K562 (cell line): ENCODE data around the gene GALNS. TPM values are rescaled to one million over a fixed set of nuclear protein-coding genes. Genes with fewer than 3 reads are reported as not detected.
A peak's percentile ranks its signal among the peaks of the same experiment; 100 is the strongest.

ENCODE experiments used
- CBX2 ChIP-seq: fragments of 200-600 bp; sonication (generic); IDR thresholded peaks from one replicate; pipeline ENCODE4 v1.6.1; 2012; ENCODE audit warnings: mild to moderate bottlenecking, low read length, inconsistent platforms; ENCODE audit not compliant: insufficient read depth, poor library complexity, severe bottlenecking
- CBX8 ChIP-seq: fragments of 200-600 bp; sonication (generic); IDR thresholded peaks from 2 replicates; pipeline ENCODE4 v1.6.1; 2012; ENCODE audit warnings: borderline replicate concordance, mixed run types, low read depth, mild to moderate bottlenecking, moderate library complexity, mixed read lengths, low read length, control low read depth, inconsistent platforms; ENCODE audit not compliant: poor library complexity, severe bottlenecking; ENCODE audit errors: extremely low read depth
- CREBBP ChIP-seq: IDR thresholded peaks from one replicate; pipeline ENCODE4 v1.6.1; 2012; ENCODE audit warnings: low read depth, mild to moderate bottlenecking, control low read depth, inconsistent platforms, low read length
- CTBP1 ChIP-seq: fragments of 450-650 bp; IDR thresholded peaks from 2 replicates; pipeline ENCODE4 v1.6.1; 2016; ENCODE audit warnings: borderline replicate concordance
- EHMT2 ChIP-seq: fragments of 450-650 bp; IDR thresholded peaks from 2 replicates; pipeline ENCODE4 v1.6.1; 2018; ENCODE audit warnings: antibody characterized with exemption
- HDAC3 ChIP-seq: fragments of 450-650 bp; IDR thresholded peaks from 2 replicates; pipeline ENCODE4 v1.6.1; 2018; ENCODE audit warnings: borderline replicate concordance, mild to moderate bottlenecking, moderate library complexity; ENCODE audit not compliant: partially characterized antibody
- MAZ ChIP-seq, 2 experiments: fragments of 450-650 bp in 1 of 2; sonication (generic) in 1 of 2; formaldehyde crosslinking; IDR thresholded peaks in 1 of 2; conservative IDR thresholded peaks in 1 of 2; 2 replicates each; pipeline versions ENCODE4 v1.4.0 to v1.5.0; 2020; ENCODE audit warnings: mild to moderate bottlenecking in 1 of 2, missing genetic modification reagents in 1 of 2
- SAFB2 ChIP-seq: fragments of 200-400 bp; formaldehyde crosslinking; IDR thresholded peaks from 2 replicates; pipeline ENCODE4 v1.6.1; 2018; ENCODE audit warnings: borderline replicate concordance, low read length, low read depth, moderate library complexity; ENCODE audit not compliant: severe bottlenecking
- SAP30 ChIP-seq: fragments of 200-600 bp; sonication (generic); IDR thresholded peaks from 2 replicates; pipeline ENCODE4 v1.6.1; 2012; ENCODE audit warnings: borderline replicate concordance, low read depth, mild to moderate bottlenecking, moderate library complexity, low read length, control low read depth, inconsistent platforms; ENCODE audit not compliant: insufficient read depth, poor library complexity, severe bottlenecking
- SLC30A9 ChIP-seq: fragments of 250-450 bp; sonication (Bioruptor Pico); IDR thresholded peaks from 2 replicates; pipeline ENCODE4 v1.8.0; 2022; ENCODE audit warnings: mild to moderate bottlenecking, moderate library complexity
- SMARCE1 ChIP-seq: fragments of 450-650 bp; IDR thresholded peaks from 2 replicates; pipeline ENCODE4 v1.7.1; 2016; ENCODE audit warnings: mild to moderate bottlenecking
- SRF ChIP-seq, 2 experiments: fragments of 250-450, 450-650 bp in 1 of 2; sonication (Bioruptor Pico) in 1 of 2; sonication (generic) in 1 of 2; formaldehyde crosslinking; IDR thresholded peaks; 2 replicates each; pipeline versions ENCODE4 v1.5.0 to v1.5.1; 2020 to 2022; ENCODE audit warnings: mild to moderate bottlenecking in 1 of 2, missing genetic modification reagents in 1 of 2
- TBL1XR1 ChIP-seq, 2 experiments: IDR thresholded peaks; 2 replicates each; pipeline ENCODE4 v1.6.1; 2012; ENCODE audit warnings: improper control_type of control experiment in 2 of 2, low read length in 2 of 2, mild to moderate bottlenecking in 1 of 2
- TBP ChIP-seq: optimal IDR thresholded peaks from 2 replicates; pipeline ENCODE3; 2011; ENCODE audit warnings: low read depth, low read length, improper control_type of control experiment
- ZBTB12 ChIP-seq: fragments of 250-450 bp; sonication (Bioruptor Pico); IDR thresholded peaks from 2 replicates; pipeline ENCODE4 v1.4.0; 2020
- ZBTB8A ChIP-seq: fragments of 450-650 bp; IDR thresholded peaks from 2 replicates; pipeline ENCODE4 v1.6.1; 2018; ENCODE audit warnings: mild to moderate bottlenecking, moderate library complexity; ENCODE audit not compliant: partially characterized antibody
- ZNF3 ChIP-seq: fragments of 250-450 bp; sonication (Bioruptor Pico); IDR thresholded peaks from 2 replicates; pipeline ENCODE4 v1.5.0; 2021; ENCODE audit warnings: mild to moderate bottlenecking, moderate library complexity
- ZNF512 ChIP-seq: IDR thresholded peaks from 2 replicates; pipeline ENCODE4 v1.6.1; 2016; ENCODE audit warnings: missing genetic modification characterization, missing compliant biosample characterization
- polyA plus RNA-seq, 8 experiments: library from polyadenylated mRNA; depleted of rRNA in 4 of 8; stranded (reverse) in 5 of 8; unstranded in 3 of 8; fragments of >200 nt; fragmentation: Nextera tagmentation in 2 of 8; fragmentation: Illumina TruSeq in 1 of 8; extraction: Ambion mirVana in 2 of 8; extraction: Trizol in 1 of 8; gene quantifications; 2 replicates each; pipeline versions ENCODE4 v1.2.1 to v1.2.3, GENCODE V29; 2011 to 2014; ENCODE audit warnings: inconsistent platforms in 1 of 8, missing spikeins in 1 of 8
- total RNA-seq, 7 experiments: library from RNA; depleted of rRNA in 6 of 7; stranded (reverse); fragments of >200 nt in 6 of 7; fragmentation: Illumina TruSeq in 2 of 7; extraction: Trizol in 2 of 7; gene quantifications; 2 replicates each; pipeline versions ENCODE4 v1.2.1 to v1.2.3, GENCODE V29; 2011 to 2021; ENCODE audit warnings: low replicate concordance in 1 of 7
- TF ChIP-seq, protein P1 (sequence below): fragments of 250-450 bp; sonication (Bioruptor Pico); IDR thresholded peaks from 2 replicates; pipeline ENCODE4 v1.5.0; 2021; ENCODE audit warnings: mild to moderate bottlenecking, borderline replicate concordance
- TF ChIP-seq, protein P2 (sequence below): IDR thresholded peaks from 2 replicates; pipeline ENCODE4 v1.6.1; 2014; ENCODE audit warnings: antibody characterized with exemption

Gene GALNS
- total and polyA plus RNA-seq, 9 of the 15 experiments (the other 6 are each of a cell fraction or from before 2014, with no cell fraction given), result 0.38 to 13.2 (median 4.3) TPM

- TF ChIP-seq TBP (no peak), SAP30 (peak; percentile 52), ZNF512 (no peak), CBX8 (no peak), TBL1XR1 (IDR thresholded peaks at IDR 0.05; ENCODE audit: low read length in 2 of 2) (no peak; a peak in 1 of 4 replicates), SRF (CRISPR knock-in tag; IDR thresholded peaks at IDR 0.05) (peak in 1 of 2 experiments; percentile 51; a peak in 2 of 4 replicates), ZBTB8A (no peak), CREBBP (no peak), CBX2 (no peak), ZBTB12 (CRISPR knock-in tag) (no peak), ZNF3 (CRISPR knock-in tag) (no peak), CTBP1 (peak; percentile 33; the same call in 1 of the 2 replicates), HDAC3 (no peak), SMARCE1 (no peak), SAFB2 (no peak), SLC30A9 (no peak), MAZ (CRISPR knock-in tag; conservative IDR thresholded peaks at IDR 0.05 in 1 of 2, IDR thresholded peaks at IDR 0.05 in 1 of 2) (peak in 1 of 2 experiments; percentile 76; a peak in 3 of 4 replicates), EHMT2 (no peak)
- TF ChIP-seq, protein P1, sequence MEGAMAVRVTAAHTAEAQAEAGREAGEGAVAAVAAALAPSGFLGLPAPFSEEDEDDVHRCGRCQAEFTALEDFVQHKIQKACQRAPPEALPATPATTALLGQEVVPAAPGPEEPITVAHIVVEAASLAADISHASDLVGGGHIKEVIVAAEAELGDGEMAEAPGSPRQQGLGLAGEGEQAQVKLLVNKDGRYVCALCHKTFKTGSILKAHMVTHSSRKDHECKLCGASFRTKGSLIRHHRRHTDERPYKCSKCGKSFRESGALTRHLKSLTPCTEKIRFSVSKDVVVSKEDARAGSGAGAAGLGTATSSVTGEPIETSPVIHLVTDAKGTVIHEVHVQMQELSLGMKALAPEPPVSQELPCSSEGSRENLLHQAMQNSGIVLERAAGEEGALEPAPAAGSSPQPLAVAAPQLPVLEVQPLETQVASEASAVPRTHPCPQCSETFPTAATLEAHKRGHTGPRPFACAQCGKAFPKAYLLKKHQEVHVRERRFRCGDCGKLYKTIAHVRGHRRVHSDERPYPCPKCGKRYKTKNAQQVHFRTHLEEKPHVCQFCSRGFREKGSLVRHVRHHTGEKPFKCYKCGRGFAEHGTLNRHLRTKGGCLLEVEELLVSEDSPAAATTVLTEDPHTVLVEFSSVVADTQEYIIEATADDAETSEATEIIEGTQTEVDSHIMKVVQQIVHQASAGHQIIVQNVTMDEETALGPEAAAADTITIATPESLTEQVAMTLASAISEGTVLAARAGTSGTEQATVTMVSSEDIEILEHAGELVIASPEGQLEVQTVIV, result no peak
- TF ChIP-seq, protein P2, sequence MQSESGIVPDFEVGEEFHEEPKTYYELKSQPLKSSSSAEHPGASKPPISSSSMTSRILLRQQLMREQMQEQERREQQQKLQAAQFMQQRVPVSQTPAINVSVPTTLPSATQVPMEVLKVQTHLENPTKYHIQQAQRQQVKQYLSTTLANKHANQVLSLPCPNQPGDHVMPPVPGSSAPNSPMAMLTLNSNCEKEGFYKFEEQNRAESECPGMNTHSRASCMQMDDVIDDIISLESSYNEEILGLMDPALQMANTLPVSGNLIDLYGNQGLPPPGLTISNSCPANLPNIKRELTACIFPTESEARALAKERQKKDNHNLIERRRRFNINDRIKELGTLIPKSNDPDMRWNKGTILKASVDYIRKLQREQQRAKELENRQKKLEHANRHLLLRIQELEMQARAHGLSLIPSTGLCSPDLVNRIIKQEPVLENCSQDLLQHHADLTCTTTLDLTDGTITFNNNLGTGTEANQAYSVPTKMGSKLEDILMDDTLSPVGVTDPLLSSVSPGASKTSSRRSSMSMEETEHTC, result no peak
These were observed 72.5 kb downstream of the GALNS start (continued) for GRCh38 chr16:88784074-88784855.
